DND-41 (cell line): ENCODE data around the gene RAD18.

Experiments
- EZH2 ChIP-seq: IDR thresholded peaks from 3 replicates; pipeline ENCODE4 v1.6.1; 2012; ENCODE audit warnings: borderline replicate concordance, low read depth, mild to moderate bottlenecking, moderate library complexity, low read length, inconsistent platforms; ENCODE audit not compliant: severe bottlenecking
- TF ChIP-seq, protein P1 (sequence below): IDR thresholded peaks from 2 replicates; pipeline ENCODE4 v1.5.1; 2012; ENCODE audit warnings: borderline replicate concordance, low read length, moderate library complexity, mild to moderate bottlenecking; ENCODE audit not compliant: poor library complexity, severe bottlenecking; ENCODE audit errors: extremely low read depth

DNA sequence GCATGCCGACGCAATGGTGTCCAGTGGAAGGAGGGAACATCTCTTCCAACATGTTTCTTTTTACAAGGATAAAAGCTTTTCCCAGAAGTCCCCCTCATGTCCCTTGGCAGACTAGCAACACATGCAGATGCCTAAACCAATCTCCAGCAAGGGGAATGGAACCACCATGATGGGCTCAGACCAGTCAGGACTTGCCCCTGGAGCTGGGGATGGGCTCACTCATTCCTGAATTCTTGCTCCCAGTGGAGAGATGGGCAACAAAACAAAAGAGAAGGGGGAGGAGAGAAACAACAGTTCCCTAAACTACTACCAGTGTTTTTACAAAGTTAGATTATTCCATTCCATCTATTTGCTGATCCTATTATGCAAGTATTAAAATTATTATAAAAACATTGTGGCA, 117.1 kb downstream of the RAD18 start:
- TF ChIP-seq, protein P1, sequence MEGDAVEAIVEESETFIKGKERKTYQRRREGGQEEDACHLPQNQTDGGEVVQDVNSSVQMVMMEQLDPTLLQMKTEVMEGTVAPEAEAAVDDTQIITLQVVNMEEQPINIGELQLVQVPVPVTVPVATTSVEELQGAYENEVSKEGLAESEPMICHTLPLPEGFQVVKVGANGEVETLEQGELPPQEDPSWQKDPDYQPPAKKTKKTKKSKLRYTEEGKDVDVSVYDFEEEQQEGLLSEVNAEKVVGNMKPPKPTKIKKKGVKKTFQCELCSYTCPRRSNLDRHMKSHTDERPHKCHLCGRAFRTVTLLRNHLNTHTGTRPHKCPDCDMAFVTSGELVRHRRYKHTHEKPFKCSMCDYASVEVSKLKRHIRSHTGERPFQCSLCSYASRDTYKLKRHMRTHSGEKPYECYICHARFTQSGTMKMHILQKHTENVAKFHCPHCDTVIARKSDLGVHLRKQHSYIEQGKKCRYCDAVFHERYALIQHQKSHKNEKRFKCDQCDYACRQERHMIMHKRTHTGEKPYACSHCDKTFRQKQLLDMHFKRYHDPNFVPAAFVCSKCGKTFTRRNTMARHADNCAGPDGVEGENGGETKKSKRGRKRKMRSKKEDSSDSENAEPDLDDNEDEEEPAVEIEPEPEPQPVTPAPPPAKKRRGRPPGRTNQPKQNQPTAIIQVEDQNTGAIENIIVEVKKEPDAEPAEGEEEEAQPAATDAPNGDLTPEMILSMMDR: no peak
- TF ChIP-seq EZH2: no peak
